HG02970 (cell line): ENCODE measurements around the gene RALGPS1.

Experiments
- ATAC-seq: cut with Tn5 transposase; IDR thresholded peaks from one replicate; pipeline ENCODE4 v1.9.1; 2021; ENCODE audit warnings: mild to moderate bottlenecking, moderate library complexity, moderate number of reproducible peaks; ENCODE audit not compliant: unreplicated experiment, low FRiP score

RALGPS1 gene

DNA sequence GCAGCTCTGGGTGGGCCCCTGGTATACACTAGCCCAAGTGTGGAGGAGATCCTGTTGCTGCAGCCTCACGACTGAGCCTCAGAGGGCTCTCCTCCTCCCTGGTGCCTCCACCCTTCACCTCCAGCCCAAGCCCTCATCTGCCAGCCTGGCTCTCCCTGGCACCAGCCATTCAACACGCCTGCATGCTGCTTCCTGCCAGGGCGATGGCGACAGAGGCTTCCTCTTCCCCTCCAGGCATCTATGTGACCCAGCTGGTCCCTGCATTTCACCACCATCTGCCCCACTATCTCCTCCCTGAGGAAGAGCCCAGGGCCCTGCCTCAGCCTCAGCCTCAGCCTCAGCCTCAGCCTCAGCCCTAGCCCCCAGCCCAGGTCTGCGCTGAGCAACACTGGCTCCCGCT is 262.6 kb downstream of the RALGPS1 start:
- ATAC-seq, result no peak

DNA sequence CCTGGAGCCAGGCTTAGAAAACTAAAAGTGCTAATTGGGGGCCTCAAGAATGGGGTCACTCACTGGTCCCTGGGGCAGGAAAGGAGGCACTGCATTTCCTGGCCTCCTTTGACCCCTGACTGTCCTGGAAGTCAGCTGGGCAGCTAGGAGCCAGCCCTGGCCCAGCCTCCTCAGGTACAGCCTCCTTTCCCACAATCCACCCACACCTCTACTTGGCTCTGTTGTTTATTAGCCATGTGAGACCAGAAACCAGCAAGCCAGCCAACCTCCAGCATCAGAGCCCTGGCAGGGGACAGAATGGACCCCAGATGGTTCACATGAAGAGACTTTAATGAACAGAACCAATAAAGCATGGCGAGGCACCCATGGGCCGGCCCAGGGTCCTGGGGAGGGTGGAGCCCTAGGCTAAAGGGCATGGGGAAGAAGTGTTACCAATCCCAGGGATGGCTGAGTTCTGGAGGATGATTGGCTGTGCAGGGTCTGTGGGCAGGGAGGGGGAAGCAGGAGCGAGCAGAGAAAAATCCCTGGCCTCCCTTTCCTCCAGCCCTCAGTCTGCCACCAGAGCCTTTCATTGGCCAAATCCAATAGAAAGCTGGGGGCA is 263.2 kb downstream of the RALGPS1 start:
- no peak for ATAC-seq

DNA sequence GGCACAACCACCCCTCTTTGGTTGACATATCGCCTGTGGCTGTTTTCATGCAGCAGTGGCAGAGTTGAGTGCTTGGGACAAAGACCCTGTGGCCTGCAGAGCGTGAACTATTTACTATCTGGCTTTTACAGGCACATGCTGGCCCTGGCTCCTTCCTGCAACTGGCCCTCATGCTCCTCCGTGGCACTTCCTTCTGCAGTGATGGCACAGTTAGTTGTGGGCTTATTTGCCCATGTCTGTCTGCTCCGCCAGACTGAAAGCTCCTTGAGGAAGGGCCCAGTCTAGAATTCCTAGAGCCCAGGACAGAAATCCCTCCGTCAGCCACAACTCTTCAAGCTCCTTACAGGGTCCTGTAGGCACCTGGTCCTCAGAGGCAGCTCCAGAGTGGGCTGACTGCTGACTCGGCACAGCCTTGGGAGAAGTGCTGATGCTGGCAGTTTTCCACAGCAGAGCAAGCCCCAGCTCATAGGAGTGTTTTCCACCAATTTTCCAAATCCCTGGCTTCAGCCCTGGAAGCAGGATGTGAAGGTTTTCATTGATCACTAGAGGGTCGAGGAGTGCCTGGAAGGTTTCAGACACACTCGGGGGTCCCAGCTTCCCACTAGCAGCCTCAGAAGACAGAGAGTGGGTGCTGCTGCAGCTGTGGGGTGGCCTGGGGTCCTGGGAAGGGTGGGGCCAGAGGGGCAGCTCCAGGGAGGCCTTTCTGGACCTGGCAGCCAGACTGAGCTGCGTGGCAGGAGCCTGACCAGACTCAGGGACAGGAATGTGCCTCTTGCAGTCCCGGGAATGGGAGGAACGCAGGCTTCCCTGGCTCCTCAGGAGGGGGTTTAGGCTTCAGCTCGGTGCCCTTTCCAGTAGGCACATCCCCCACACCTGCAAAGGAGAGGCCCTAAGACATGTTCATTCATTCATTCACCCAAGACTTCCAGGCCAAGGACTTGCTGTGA is 264.4 kb downstream of the RALGPS1 start:
- ATAC-seq, result no peak

DNA sequence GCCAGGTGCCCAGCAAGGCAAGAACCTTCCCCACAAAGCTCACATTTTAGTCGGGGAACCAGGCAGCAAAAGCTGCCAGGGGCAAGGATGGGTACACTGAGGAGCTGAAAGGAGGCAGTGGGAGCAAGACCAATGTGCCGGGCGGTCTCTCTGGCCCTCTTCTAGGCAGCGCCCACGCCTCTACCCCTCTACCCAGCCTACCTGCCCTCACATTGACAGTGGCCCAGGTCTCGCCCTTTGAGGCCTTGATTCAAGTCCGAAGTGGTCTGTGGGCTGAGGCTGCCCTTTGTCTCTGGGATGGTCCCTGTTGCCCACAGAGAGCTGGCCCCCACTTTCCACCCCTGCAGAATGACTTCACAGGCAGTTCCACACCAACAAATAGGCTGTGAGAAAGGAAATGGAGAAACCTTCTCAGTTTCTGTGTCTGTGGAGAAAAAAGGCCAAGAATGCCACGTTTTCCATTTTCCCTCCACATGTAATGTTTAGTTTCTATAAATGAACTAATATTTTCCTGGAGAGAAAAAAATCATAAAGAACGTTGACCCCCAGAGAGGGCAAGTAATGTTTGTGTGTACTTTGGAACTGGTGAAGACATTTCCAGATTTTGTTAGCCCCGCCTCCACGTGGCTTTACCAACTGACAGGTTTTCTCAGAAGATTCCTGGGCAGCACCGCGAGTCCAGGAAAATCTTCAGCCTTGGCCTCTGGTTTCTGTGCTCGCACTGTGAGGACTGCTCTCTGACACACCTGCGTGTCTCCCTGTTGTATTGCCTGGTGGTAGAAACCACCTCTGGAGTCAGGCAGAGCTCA is 265.3 kb downstream of the RALGPS1 start:
- no peak for ATAC-seq

DNA sequence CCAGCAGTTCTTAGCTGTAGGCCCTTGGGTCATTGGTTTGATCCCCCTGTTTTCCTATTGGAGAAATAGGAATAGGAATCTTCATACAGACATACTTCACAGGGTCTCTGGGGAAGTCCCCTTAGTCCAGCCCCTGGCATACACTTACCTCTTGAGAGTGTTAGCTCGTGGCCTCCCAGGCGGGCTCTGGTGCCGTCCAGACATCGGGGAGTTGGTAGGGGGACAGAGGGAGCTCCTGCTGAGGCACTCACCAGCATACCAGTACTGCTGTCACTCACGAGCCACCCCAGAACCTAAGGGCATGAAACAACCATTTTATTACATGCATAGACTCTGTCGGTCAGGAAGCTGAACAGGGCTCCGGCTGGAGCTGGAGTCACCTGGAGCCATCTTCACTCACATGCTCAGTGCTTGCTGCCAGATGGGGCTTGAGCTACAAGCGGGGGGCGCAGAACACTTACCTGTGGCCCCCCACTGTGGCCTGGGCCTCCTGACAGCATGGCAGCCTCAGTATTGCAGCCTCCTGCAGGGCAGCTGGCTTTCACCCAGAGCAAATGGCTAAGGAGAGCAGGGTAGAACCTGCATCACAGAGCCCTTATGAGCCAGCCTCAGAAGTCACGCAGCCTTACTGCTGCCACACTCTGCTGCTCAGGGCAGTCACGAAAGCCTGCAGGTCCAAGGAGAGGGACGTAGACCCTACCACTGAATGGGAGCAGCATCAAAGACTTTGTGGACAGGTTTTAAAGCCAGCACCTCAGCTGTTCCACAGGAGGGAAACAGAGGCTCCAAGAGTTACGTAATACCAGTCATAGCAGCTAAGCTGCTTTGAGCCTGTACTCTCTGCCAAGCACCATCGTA is 266.1 kb downstream of the RALGPS1 start:
- ATAC-seq, result no peak

- ATAC-seq, result no peak
Observed at GRCh38 chr9:127181315-127181580, 266.7 kb downstream of the RALGPS1 start.

- no peak for ATAC-seq
Observed at GRCh38 chr9:127181595-127182190, 267.1 kb downstream of the RALGPS1 start.

- ATAC-seq, result no peak
Observed at GRCh38 chr9:127182901-127183746, 268.5 kb downstream of the RALGPS1 start.

- no peak for ATAC-seq
Observed at GRCh38 chr9:127183814-127184582, 269.4 kb downstream of the RALGPS1 start.

- no peak for ATAC-seq
Observed at GRCh38 chr9:127184641-127185040, 270.1 kb downstream of the RALGPS1 start.

- no peak for ATAC-seq
Observed at GRCh38 chr9:127185181-127185580, 270.6 kb downstream of the RALGPS1 start.

DNA sequence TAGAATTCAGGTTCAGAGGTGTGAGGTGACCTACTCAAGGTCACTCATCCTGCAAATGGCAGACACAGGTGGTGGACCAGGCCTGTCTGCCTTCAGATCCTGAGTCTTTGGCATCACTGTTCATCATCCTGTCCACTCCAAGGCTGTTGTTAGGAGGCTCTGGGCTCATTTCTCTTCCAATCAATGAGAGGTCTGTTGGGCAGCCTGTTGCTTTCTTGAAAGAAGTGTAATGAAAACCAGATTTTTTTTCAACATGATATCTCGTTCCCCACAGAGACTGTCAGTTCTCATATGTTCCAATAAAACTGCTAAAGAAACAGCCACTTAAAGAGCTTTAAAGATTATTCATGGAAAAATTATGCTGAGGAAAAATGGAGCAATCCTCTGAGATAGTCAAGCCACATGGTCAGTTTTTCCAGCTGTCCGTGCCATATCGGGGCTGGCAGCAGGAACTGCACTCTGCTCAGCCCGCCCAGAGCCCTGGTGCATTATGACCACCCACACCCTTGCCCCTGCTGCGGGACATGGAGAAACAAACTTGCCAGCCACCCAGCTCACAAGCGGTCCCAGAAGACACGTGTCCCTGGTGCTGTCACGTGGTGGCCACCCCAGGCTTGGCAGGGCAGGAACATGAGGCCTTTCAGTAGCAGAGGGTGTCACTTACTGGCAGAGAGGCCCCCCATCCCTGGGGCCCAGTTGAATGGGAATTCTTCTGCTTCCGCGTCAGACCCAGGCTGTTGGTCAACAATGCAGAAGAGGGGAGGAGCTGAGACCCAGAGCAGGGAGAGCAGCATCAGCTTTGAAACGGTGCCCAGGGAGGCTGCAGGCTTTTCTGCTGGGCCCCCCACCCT is 271.6 kb downstream of the RALGPS1 start:
- ATAC-seq, result no peak

- ATAC-seq, result no peak
Observed at GRCh38 chr9:127186806-127187205, 272.2 kb downstream of the RALGPS1 start.

DNA sequence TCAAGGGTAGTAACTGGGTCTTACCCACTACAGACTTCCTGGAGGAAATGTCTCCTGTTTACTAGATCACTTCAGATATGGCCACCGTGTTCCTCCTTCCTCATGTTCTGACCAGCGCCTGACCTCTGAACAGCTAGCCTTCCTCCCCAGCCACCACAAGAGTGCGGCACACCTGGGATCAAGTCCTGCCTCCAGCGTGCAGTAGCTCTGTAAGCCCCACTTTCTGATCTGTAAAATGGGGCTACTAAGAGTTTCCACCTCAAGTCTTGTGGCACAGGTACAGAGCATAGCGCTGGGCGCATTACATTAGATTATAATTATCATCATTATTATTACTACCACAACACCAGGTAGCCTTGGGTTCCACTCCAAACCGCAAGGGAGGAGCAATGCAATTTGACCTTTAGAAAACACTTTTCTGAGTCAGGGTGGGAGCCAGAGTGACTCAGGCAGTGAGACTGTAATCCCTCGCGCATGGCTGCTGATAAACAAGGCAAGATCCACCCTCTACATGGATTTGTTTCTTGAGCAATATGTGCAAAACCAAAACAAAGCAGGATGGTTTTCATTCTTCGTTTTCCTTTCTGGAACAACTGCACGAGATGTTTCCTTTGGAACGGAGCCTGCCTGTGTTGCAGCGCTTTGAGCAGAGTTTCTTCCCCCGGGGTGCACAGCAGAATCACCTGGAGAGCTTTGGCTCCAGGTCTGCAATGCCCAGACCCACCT is 272.8 kb downstream of the RALGPS1 start:
- no peak for ATAC-seq

DNA sequence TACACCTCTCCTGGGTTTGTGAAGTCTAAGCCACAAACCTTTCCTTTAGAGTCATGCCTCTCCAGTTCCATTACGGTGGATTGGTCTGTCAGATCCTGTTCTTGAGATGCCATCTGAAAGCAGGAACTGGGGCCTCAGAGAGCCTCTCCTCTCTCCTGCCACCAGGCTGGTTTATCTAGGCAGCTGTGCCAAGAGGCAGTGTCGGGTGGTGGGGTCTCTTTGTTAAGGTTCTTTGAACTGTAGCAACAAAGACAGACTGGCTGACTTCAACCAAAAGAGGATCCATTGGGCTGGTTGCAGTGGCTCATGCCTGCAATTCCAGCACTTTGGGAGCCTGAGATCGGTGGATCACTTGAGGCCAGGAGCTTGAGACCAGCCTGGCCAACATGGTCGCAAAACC is 273.8 kb downstream of the RALGPS1 start:
- ATAC-seq, result no peak

DNA sequence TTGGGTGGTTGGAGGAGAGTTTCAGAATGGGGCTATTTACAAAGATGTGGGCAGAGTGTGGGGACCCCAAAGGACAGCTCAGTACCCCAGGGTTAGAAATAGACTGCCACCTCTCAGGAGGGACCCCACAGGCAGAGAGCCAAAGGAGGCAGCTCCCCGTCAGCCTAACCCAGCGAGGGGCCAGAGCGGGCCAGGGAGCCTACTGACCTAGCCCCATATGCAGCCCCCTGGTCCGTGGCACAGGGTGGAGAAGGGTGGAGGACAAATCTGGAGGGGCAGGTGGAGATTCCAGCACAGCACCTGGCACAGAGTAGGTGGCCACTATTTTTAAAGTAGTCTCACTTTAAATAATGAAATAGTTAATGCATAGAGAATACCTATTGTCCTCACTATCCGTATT is 275.0 kb downstream of the RALGPS1 start:
- ATAC-seq, result no peak

DNA sequence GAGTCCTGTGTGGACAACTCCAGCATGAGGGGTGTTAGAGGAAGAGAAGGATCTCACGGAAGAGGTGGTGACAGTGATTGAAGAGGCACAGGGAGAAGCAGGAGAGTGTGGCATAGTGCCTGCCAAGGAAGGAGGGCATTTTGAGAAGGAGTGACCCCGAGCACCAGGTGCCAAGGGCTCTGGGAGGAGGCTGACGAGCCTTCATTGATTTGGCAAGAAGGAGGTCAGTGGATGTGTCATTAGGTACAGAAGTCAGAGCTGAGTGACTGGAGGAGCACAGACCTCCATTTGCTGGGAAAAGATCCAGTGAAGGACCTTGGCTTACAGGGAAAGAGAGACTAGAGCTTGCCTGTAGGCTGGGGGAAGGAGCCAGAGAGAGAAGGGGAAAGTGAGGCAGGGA is 278.2 kb downstream of the RALGPS1 start:
- ATAC-seq, result no peak
